B cell (primary cell): ENCODE data around the gene ATAD3C. TPM values are rescaled to one million over a fixed set of nuclear protein-coding genes. Genes with fewer than 3 reads are reported as not detected.

Source experiments
- ATAC-seq: fragments of 200-7000 bp; cut with Tn5 transposase; one replicate; pipeline ENCODE4 v1.10.0; 2021; ENCODE audit warnings: low read depth, mild to moderate bottlenecking, moderate number of reproducible peaks, moderate library complexity
- CTCF ChIA-PET: fragments of 350-600 bp; sonication (Branson Sonifier 250); formaldehyde crosslinking; loops from one replicate; lab custom pipeline; 2021; ENCODE audit warnings: antibody characterized with exemption, inconsistent platforms; lab: Charles Lee
- POLR2A ChIA-PET: fragments of 350-600 bp; sonication (Branson Sonifier 250); formaldehyde crosslinking; loops from one replicate; lab custom pipeline; 2021; ENCODE audit warnings: antibody characterized with exemption; lab: Charles Lee
- DNase-seq: peaks from one replicate; pipeline ENCODE4 v3.0.0; 2013
- H2AFZ ChIP-seq: 2 replicates; pipeline ENCODE4 v1.6.1; 2012; ENCODE audit warnings: mild to moderate bottlenecking, low read depth, low read length; ENCODE audit not compliant: insufficient read depth, poor library complexity, severe bottlenecking
- H3K27ac ChIP-seq, 2 donors: 1 replicate in 1 of 2; 2 replicates in 1 of 2; pipeline ENCODE4 v1.5.1; 2012 to 2013; ENCODE audit warnings: low read length in 2 of 2, mild to moderate bottlenecking in 2 of 2, moderate library complexity in 1 of 2
- H3K27me3 ChIP-seq, 4 experiments: fragments of 200-600 bp in 1 of 4; sonication (generic) in 1 of 4; replicated peaks in 1 of 4; 1 replicate in 2 of 4; 2 replicates in 2 of 4; pipeline versions ENCODE4 v1.6.1 to v1.7.0; 2013 to 2016; ENCODE audit warnings: low read length in 3 of 4, mild to moderate bottlenecking in 2 of 4, mixed read lengths in 1 of 4, moderate library complexity in 1 of 4; ENCODE audit not compliant: insufficient read depth in 4 of 4, control insufficient read depth in 3 of 4; ENCODE audit errors: control extremely low read depth in 1 of 4
- H3K36me3 ChIP-seq, 2 experiments: replicated peaks in 1 of 2; 1 replicate in 1 of 2; 2 replicates in 1 of 2; pipeline versions ENCODE4 v1.6.1 to v1.7.1; 2013; ENCODE audit warnings: low read length in 1 of 2; ENCODE audit not compliant: insufficient read depth in 2 of 2, control insufficient read depth in 1 of 2; ENCODE audit errors: control extremely low read depth in 1 of 2, extremely low read depth in 1 of 2
- H3K4me1 ChIP-seq, 2 donors: fragments of 200-600 bp in 1 of 2; sonication (generic) in 1 of 2; 1 replicate in 1 of 2; 2 replicates in 1 of 2; pipeline versions ENCODE4 v1.5.1 to v1.6.1; 2013 to 2017; ENCODE audit warnings: low read length in 2 of 2; ENCODE audit not compliant: control insufficient read depth in 2 of 2, insufficient read depth in 2 of 2
- H3K4me2 ChIP-seq: replicated peaks from 2 replicates; pipeline ENCODE3; 2012; ENCODE audit warnings: mild to moderate bottlenecking, low read depth, low read length; ENCODE audit not compliant: poor library complexity, severe bottlenecking
- H3K4me3 ChIP-seq, 5 experiments: fragments of 200-600 bp in 1 of 5; sonication (generic) in 1 of 5; 1 replicate in 3 of 5; 2 replicates in 2 of 5; pipeline versions ENCODE4 v1.5.1 to v1.7.0; 2011 to 2016; ENCODE audit warnings: low read length in 4 of 5, mild to moderate bottlenecking in 4 of 5, low read depth in 2 of 5, control low read depth in 1 of 5, moderate library complexity in 1 of 5; ENCODE audit not compliant: insufficient read depth in 1 of 5; ENCODE audit errors: control extremely low read depth in 1 of 5, extremely low read depth in 1 of 5
- H3K79me2 ChIP-seq: fragments of 200-600 bp; sonication (generic); one replicate; pipeline ENCODE4 v1.6.0; 2016; ENCODE audit warnings: low read length; ENCODE audit not compliant: control insufficient read depth, insufficient read depth
- H3K9ac ChIP-seq: fragments of 200-600 bp; sonication (generic); 2 replicates; pipeline ENCODE4 v1.6.1; 2017; ENCODE audit warnings: mild to moderate bottlenecking, low read length, moderate library complexity
- H3K9me3 ChIP-seq, 3 donors: one replicate each; pipeline versions ENCODE4 v1.6.1 to v1.7.1; 2013; ENCODE audit warnings: low read length in 2 of 3; ENCODE audit not compliant: control insufficient read depth in 2 of 3, insufficient read depth in 1 of 3; ENCODE audit errors: control extremely low read depth in 1 of 3
- H4K20me1 ChIP-seq: 2 replicates; pipeline ENCODE4 v1.6.0; 2012; ENCODE audit warnings: mild to moderate bottlenecking, low read length; ENCODE audit not compliant: insufficient read depth, control insufficient read depth, poor library complexity, severe bottlenecking
- H3K27ac Mint-ChIP-seq: one replicate; pipeline ENCODE4 v1.8.0; 2021; ENCODE audit warnings: mixed read lengths
- H3K27me3 Mint-ChIP-seq: one replicate; pipeline ENCODE4 v1.8.0; 2021; ENCODE audit warnings: mixed read lengths
- H3K4me1 Mint-ChIP-seq: one replicate; pipeline ENCODE4 v1.8.0; 2021; ENCODE audit warnings: mixed read lengths
- H3K4me3 Mint-ChIP-seq: one replicate; pipeline ENCODE4 v1.8.0; 2021; ENCODE audit warnings: mixed read lengths
- H3K9me3 Mint-ChIP-seq: one replicate; pipeline ENCODE4 v1.8.0; 2022; ENCODE audit warnings: mixed read lengths; ENCODE audit not compliant: insufficient read depth
- CTCF ChIP-seq: fragments of 200-600 bp; IDR thresholded peaks from one replicate; pipeline ENCODE4 v1.8.0; 2022; ENCODE audit warnings: antibody characterized with exemption, mild to moderate bottlenecking
- EZH2 ChIP-seq: IDR thresholded peaks from 2 replicates; pipeline ENCODE4 v1.6.1; 2012; ENCODE audit warnings: borderline replicate concordance, low read depth, mild to moderate bottlenecking, moderate library complexity, low read length; ENCODE audit not compliant: insufficient read depth, poor library complexity, severe bottlenecking
- WGBS: methylation state at CpG from one replicate; pipeline ENCODE4 v1.1.5; 2013; ENCODE audit warnings: missing lambda C conversion rate; ENCODE audit not compliant: insufficient coverage; 5-methylcytosine and 5-hydroxymethylcytosine counted together
- intact Hi-C: fragments of 100-400 bp; cut with micrococcal nuclease; formaldehyde crosslinking; loops from one replicate; pipeline ENCODE4 v1.10.0; 2022
- polyA plus RNA-seq: library from polyadenylated mRNA; depleted of rRNA; stranded (reverse); fragments of >200 nt; gene quantifications from 2 replicates; pipeline ENCODE4 v1.2.3, GENCODE V29; 2012
- total RNA-seq, 2 donors: library from RNA; stranded (reverse); fragments of 120-200 nt in 1 of 2; gene quantifications; 1 replicate in 1 of 2; 2 replicates in 1 of 2; pipeline versions ENCODE4 v1.2.3 to v1.2.4, GENCODE V29; 2013 to 2022

ATAD3C gene
- total and polyA plus RNA-seq, 2 donors (not counting 1 experiment from before 2014, with no cell fraction given) = 0.20 to 1.1 TPM

GRCh38 chr1:1489231-1489630 lies 39.7 kb downstream of the ATAD3C start:
- Histone ChIP-seq H3K9me3 (peaks cover 0 to 25% (median 1%) of the 10 kb centered on the region in 3 donors), H3K79me2 (no peaks in the 10 kb centered on the region), H3K9ac (no peak overlapping the region), H3K4me1 (no peaks in the 10 kb centered on the region), H3K4me2 (no peak overlapping the region), H3K27ac (no peak overlapping the region), H3K4me3 (no peak overlapping the region), H4K20me1 (no peaks in the 10 kb centered on the region), H3K27me3 (no peaks in the 10 kb centered on the region), H2AFZ (no peak overlapping the region), H3K36me3 (peaks cover 3 to 24% of the 10 kb centered on the region in 2 experiments)
- no peak for DNase-seq
- Mint-ChIP-seq H3K9me3 (peaks cover 4% of the 10 kb centered on the region), H3K27ac (no peak overlapping the region), H3K27me3 (no peaks in the 10 kb centered on the region), H3K4me3 (no peak overlapping the region), H3K4me1 (no peaks in the 10 kb centered on the region)
- POLR2A ChIA-PET = no interaction called here
- intact Hi-C loops = no loop called here
- no peak for ATAC-seq
- WGBS = 99% methylated on average over 16 of the region's 16 CpGs
- TF ChIP-seq CTCF (no peak), EZH2 (no peak)
- CTCF ChIA-PET = no interaction called here

- peaks cover 0 to 25% (median 1%) of the 10 kb centered on the region in 3 donors for H3K9me3 ChIP-seq
- ATAC-seq (no peak), DNase-seq (no peak)
- H2AFZ ChIP-seq = no peak overlapping the region
- TF ChIP-seq EZH2 (no peak), CTCF (no peak)
- no peak overlapping the region for H3K4me2 ChIP-seq
- no peak overlapping the region for H3K4me3 ChIP-seq
- no peak overlapping the region for H3K27ac ChIP-seq
- Mint-ChIP-seq H3K9me3 (peaks cover 4% of the 10 kb centered on the region), H3K4me3 (no peak overlapping the region), H3K4me1 (no peaks in the 10 kb centered on the region), H3K27me3 (no peaks in the 10 kb centered on the region), H3K27ac (no peak overlapping the region)
- no peaks in the 10 kb centered on the region for H3K79me2 ChIP-seq
- no peaks in the 10 kb centered on the region for H3K4me1 ChIP-seq
- H3K27me3 ChIP-seq = no peaks in the 10 kb centered on the region
- 96% methylated on average over 19 of the region's 19 CpGs for WGBS
- H3K36me3 ChIP-seq = peaks cover 3 to 24% of the 10 kb centered on the region in 2 experiments
- H3K9ac ChIP-seq = no peak overlapping the region
- no peaks in the 10 kb centered on the region for H4K20me1 ChIP-seq
- ChIA-PET CTCF (no interaction called here), POLR2A (no interaction called here)
- intact Hi-C loops = no loop called here
These were observed 40.4 kb downstream of the ATAD3C start for GRCh38 chr1:1489861-1490260.
